Stomach (tissue), 9 donors: ENCODE measurements around the gene COX7A1. TPM values are rescaled to one million over a fixed set of nuclear protein-coding genes. Genes with fewer than 3 reads are reported as not detected.

Experiments used
- DNase-seq, 2 donors: peaks; one replicate each; pipeline versions ENCODE4 v3.0.0 to v3.0.0-alpha.2; 2013 to 2019
- H3K27ac ChIP-seq, 5 donors: fragments of 200-600 bp in 4 of 5; sonication (generic) in 4 of 5; one replicate each; pipeline ENCODE4 v1.5.1; 2013 to 2019; ENCODE audit warnings: mild to moderate bottlenecking in 1 of 5, moderate library complexity in 1 of 5
- H3K27me3 ChIP-seq, 3 donors: fragments of 200-600 bp; sonication (generic); one replicate each; pipeline ENCODE4 v1.5.1; 2017 to 2019; ENCODE audit warnings: mixed run types in 1 of 3
- H3K36me3 ChIP-seq, 4 donors: fragments of 200-600 bp; sonication (generic); 1 replicate in 3 of 4; 2 replicates in 1 of 4; pipeline ENCODE4 v1.5.1; 2016 to 2019
- H3K4me1 ChIP-seq, 4 donors: fragments of 200-600 bp; sonication (generic); one replicate each; pipeline ENCODE4 v1.5.1; 2016 to 2019
- H3K4me3 ChIP-seq, 4 donors: fragments of 200-600 bp; sonication (generic) in 3 of 4; one replicate each; pipeline ENCODE4 v1.5.1; 2016 to 2019; ENCODE audit warnings: mild to moderate bottlenecking in 1 of 4
- H3K9me3 ChIP-seq, 4 donors: fragments of 200-600 bp; sonication (generic); one replicate each; pipeline ENCODE4 v1.5.1; 2016 to 2019
- CTCF ChIP-seq, 7 experiments: fragments of 450-650 bp in 4 of 7; fragments of 200-600 bp in 3 of 7; sonication (generic) in 3 of 7; IDR thresholded peaks; one replicate each; pipeline ENCODE4 v1.5.1; 2016 to 2019; ENCODE audit warnings: antibody characterized with exemption in 7 of 7, control low read depth in 2 of 7, mild to moderate bottlenecking in 1 of 7
- EP300 ChIP-seq: sonication (generic); formaldehyde crosslinking; IDR thresholded peaks from one replicate; pipeline ENCODE4 v1.6.1; 2017; ENCODE audit warnings: antibody characterized with exemption
- POLR2A ChIP-seq, 4 donors: fragments of 450-650 bp; IDR thresholded peaks; one replicate each; pipeline ENCODE4 v1.6.1; 2016; ENCODE audit warnings: antibody characterized with exemption in 4 of 4, control low read depth in 2 of 4, mild to moderate bottlenecking in 1 of 4, moderate library complexity in 1 of 4
- POLR2AphosphoS5 ChIP-seq, 3 donors: sonication (generic); formaldehyde crosslinking; IDR thresholded peaks; one replicate each; pipeline ENCODE4 v1.6.1; 2016; ENCODE audit warnings: antibody characterized with exemption in 3 of 3
- WGBS, 5 donors: extraction: QIAGEN DNeasy Blood & Tissue Kit in 3 of 5; methylation state at CpG; one replicate each; pipeline versions ENCODE4 v1.1.5 to v1.1.7; 2013 to 2018; 5-methylcytosine and 5-hydroxymethylcytosine counted together
- intact Hi-C: fragments of 100-400 bp; cut with DNase I; formaldehyde crosslinking; loops from one replicate; pipeline ENCODE4 v1.15.1; 2023; ENCODE audit warnings: low total_unique reads
- polyA plus RNA-seq, 3 donors: library from polyadenylated mRNA; stranded (reverse); fragments of 200-250 nt; gene quantifications; one replicate each; pipeline ENCODE4 v1.2.3, GENCODE V29; 2013
- total RNA-seq, 5 donors: library from RNA; depleted of rRNA; stranded (reverse); fragments of >200 nt; gene quantifications; one replicate each; pipeline versions ENCODE4 v1.1.0 to v1.2.3, GENCODE V29; 2014 to 2016
- donor health status: healthy with polysubstance abuse.
- donor health status: Bipolar disorder and iron deficiency.
- donor health status: healthy.

COX7A1 gene
- total and polyA plus RNA-seq, 8 donors: 4.0 to 43.4 (median 21.0) TPM; not detected in 1

- no peak overlapping the region for H3K27ac ChIP-seq
- no peaks in the 10 kb centered on the region for H3K9me3 ChIP-seq
- H3K27me3 ChIP-seq: no peaks in the 10 kb centered on the region
- WGBS, 5 donors: 86 to 95% (median 94%) methylated on average over 5 of the region's 5 CpGs
- H3K4me1 ChIP-seq: peaks cover 12 to 25% (median 19%) of the 10 kb centered on the region in 4 donors
- H3K36me3 ChIP-seq: no peaks in the 10 kb centered on the region
- TF ChIP-seq POLR2AphosphoS5 (IDR thresholded peaks at IDR 0.05) (no peak), EP300 (no peak), CTCF (IDR thresholded peaks at IDR 0.05) (no peak), POLR2A (IDR thresholded peaks at IDR 0.05) (no peak)
- no peak for DNase-seq
- intact Hi-C loops: no loop called here
- H3K4me3 ChIP-seq: no peak overlapping the region
Observed at GRCh38 chr19:36172852-36173251, 20.6 kb upstream of the COX7A1 start.

DNA sequence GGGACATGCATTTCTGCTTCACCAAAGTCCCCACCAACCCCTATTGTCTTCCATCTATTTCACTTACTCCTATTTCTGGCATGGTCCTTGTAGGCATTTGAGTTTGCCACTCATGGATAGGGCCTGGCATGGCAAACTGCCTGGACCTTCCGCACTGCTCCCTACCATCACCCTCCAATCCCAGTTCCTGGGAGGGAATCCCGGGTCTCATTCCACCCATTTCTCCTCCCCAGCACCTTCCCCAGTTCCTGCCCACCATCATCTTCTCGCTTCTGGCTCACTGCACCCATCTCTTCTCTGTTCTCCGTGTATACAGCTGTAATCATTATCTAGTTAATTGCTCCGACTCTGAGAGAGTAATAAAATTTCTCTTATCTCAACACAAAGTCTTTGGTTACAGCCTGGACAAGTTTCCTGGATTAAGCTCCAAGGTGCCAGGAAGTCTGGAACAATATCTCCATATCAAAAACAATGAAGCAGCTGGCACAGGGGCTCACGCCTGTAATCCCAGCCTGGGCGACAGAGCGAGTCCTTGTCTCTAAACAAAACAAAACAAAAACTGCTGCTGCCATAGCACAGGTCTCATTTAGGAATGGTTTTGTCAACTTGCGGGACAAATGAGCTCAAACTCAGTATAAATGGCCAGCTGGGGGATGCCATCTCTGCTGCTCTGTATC, 17.0 kb upstream of the COX7A1 start:
- H3K4me1 ChIP-seq: peaks cover 12 to 25% (median 19%) of the 10 kb centered on the region in 4 donors
- peak overlapping the region; percentile 59 to 77 (median 75) for H3K27ac ChIP-seq
- H3K27me3 ChIP-seq: no peaks in the 10 kb centered on the region
- WGBS, 5 donors: 20 to 36% (median 24%) methylated on average over 9 of the region's 9 CpGs
- no peaks in the 10 kb centered on the region for H3K9me3 ChIP-seq
- no peak overlapping the region for H3K4me3 ChIP-seq
- peak; percentile 35 to 50 for DNase-seq
- H3K36me3 ChIP-seq: peaks cover 0 to 14% (median 11%) of the 10 kb centered on the region in 4 donors
- TF ChIP-seq POLR2A (IDR thresholded peaks at IDR 0.05) (no peak), EP300 (no peak), CTCF (IDR thresholded peaks at IDR 0.05) (no peak), POLR2AphosphoS5 (IDR thresholded peaks at IDR 0.05) (peak in 2 of 3 donors; percentile 5 to 45)
- intact Hi-C loops: loop anchor here (5.0 kb wide), 1 partner anchor 47 kb away; no protein-coding TSS in a partner anchor

GRCh38 chr19:36163813-36164212, 11.6 kb upstream of the COX7A1 start:
- H3K4me3 ChIP-seq: no peak overlapping the region
- H3K27me3 ChIP-seq: no peaks in the 10 kb centered on the region
- peaks cover 0 to 22% (median 19%) of the 10 kb centered on the region in 4 donors for H3K36me3 ChIP-seq
- H3K27ac ChIP-seq: no peak overlapping the region
- 92 to 98% (median 96%) methylated on average over 12 of the region's 12 CpGs for WGBS, 5 donors
- intact Hi-C loops: no loop called here
- TF ChIP-seq POLR2AphosphoS5 (IDR thresholded peaks at IDR 0.05) (no peak), EP300 (no peak), POLR2A (IDR thresholded peaks at IDR 0.05) (no peak), CTCF (IDR thresholded peaks at IDR 0.05) (no peak)
- peaks cover 0 to 6% (median 2%) of the 10 kb centered on the region in 4 donors for H3K4me1 ChIP-seq
- no peak for DNase-seq
- no peaks in the 10 kb centered on the region for H3K9me3 ChIP-seq

DNA sequence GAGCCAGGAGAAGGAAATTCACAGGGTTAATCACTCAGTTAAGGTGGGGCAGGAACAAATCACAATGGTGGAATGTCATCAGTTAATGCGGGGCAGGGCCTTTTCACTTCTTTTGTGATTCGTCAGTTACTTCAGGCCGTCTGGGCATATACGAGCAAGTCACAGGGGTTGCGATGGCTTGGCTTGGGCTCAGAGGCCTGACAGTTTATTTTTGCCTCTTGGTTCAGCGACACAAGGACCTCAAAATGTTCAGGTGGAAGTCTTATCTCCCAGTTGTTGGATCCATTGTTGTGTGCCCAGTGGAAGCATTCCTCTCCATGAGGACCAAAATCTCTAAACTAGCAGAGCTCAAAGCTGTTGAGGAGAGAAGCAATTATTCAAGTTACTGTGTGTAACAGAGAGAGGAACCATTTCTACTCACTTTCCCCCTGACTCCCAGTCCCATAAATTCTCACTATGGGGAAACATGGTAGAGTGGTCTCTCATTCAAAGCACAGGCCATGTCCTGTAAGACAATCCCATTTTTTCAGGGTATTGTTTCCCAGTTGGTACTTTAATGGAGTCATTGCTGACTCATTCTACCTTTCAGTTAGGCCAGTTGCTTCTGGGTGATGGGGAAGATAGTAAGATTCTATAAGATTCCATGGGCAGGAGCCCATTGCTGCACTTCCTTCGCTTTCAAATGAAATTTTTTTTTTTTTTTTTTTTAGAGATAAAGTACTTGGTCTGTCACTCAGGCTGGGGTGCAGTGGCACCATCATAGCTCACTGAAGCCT, 8.8 kb upstream of the COX7A1 start:
- H3K9me3 ChIP-seq: no peaks in the 10 kb centered on the region
- no peak overlapping the region for H3K27ac ChIP-seq
- DNase-seq: no peak
- H3K4me3 ChIP-seq: no peak overlapping the region
- H3K4me1 ChIP-seq: no peaks in the 10 kb centered on the region
- intact Hi-C loops: no loop called here
- TF ChIP-seq POLR2AphosphoS5 (IDR thresholded peaks at IDR 0.05) (no peak), EP300 (no peak), CTCF (IDR thresholded peaks at IDR 0.05) (no peak), POLR2A (IDR thresholded peaks at IDR 0.05) (no peak)
- H3K36me3 ChIP-seq: peaks cover 0 to 15% (median 11%) of the 10 kb centered on the region in 4 donors
- WGBS, 5 donors: 81 to 91% (median 89%) methylated on average over 7 of the region's 7 CpGs
- H3K27me3 ChIP-seq: no peaks in the 10 kb centered on the region
